Measurements from ENCODE around the gene ST8SIA1.

DNA sequence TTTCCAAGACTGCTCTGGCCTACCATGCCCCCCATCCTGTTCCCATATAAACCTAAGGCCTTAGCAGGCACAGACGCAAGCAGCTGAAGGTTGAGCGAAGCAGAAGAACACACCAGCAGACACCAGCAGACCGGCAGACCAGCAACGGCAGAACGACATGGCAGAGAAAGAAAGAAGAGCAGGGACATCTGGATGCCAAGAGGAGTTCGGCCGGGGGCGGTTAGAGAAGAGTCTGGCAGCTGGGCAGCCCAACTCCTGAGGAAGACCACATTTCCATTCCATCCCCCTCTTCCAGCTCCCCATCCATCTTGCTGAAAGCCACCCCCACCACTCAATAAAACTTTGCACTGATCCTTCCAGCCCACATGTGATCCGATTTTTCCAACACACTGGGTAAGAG lies 5.2 kb upstream of the ST8SIA1 start:
- TF ChIP-seq, protein P1, sequence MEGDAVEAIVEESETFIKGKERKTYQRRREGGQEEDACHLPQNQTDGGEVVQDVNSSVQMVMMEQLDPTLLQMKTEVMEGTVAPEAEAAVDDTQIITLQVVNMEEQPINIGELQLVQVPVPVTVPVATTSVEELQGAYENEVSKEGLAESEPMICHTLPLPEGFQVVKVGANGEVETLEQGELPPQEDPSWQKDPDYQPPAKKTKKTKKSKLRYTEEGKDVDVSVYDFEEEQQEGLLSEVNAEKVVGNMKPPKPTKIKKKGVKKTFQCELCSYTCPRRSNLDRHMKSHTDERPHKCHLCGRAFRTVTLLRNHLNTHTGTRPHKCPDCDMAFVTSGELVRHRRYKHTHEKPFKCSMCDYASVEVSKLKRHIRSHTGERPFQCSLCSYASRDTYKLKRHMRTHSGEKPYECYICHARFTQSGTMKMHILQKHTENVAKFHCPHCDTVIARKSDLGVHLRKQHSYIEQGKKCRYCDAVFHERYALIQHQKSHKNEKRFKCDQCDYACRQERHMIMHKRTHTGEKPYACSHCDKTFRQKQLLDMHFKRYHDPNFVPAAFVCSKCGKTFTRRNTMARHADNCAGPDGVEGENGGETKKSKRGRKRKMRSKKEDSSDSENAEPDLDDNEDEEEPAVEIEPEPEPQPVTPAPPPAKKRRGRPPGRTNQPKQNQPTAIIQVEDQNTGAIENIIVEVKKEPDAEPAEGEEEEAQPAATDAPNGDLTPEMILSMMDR (IDR thresholded peaks at IDR 0.05; ENCODE audit: insufficient read depth, low read length, poor library complexity, severe bottlenecking) = no peak
- no peak for TF ChIP-seq EZH2phosphoT487 (conservative IDR thresholded peaks at IDR 0.05; ENCODE audit: low read length)

Measured in SU-DHL-6 (cell line).